ENCODE data around the gene RPL37A.

The RPL37A gene

DNA sequence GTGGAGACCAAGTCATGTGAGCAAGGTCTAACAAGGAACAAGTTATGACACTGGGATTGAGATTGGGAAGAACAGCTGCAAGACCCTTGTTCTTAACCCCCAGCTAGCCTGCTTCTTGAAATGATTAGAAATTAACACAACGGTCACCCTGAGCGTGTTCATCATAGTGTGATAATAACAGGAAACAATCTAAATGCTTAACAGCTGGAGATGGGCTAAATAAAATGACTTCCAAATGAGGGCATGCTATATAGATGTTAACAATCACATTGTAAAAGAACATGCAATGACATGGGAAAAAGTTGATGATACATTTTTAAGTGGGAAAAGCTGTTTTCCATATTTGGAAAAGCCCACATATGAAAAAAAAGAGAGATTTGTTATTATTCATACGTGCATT is 47.6 kb downstream of the RPL37A start:
- H3K27ac ChIP-seq (ENCODE audit: insufficient read depth, low read depth, low read length, poor library complexity, severe bottlenecking): no peak overlapping the region
- WGBS, 2 experiments: 94 to 97% methylated on average over 3 of the region's 3 CpGs
- H3K27me3 ChIP-seq (ENCODE audit: control insufficient read depth, insufficient read depth, low read length, poor library complexity, severe bottlenecking): no peaks in the 10 kb centered on the region
- peaks cover 11% of the 10 kb centered on the region for H3K4me1 ChIP-seq (ENCODE audit: control insufficient read depth, insufficient read depth, low read length)
- no peaks in the 10 kb centered on the region for H3K9me3 ChIP-seq (ENCODE audit: control insufficient read depth, low read length)
- no peaks in the 10 kb centered on the region for H3K36me3 ChIP-seq (ENCODE audit: control insufficient read depth, insufficient read depth, low read length)
- H3K4me3 ChIP-seq (ENCODE audit: insufficient read depth, low read depth, low read length): no peak overlapping the region

- no peaks in the 10 kb centered on the region for H3K36me3 ChIP-seq (ENCODE audit: control insufficient read depth, insufficient read depth, low read length)
- no peaks in the 10 kb centered on the region for H3K27me3 ChIP-seq (ENCODE audit: control insufficient read depth, insufficient read depth, low read length, poor library complexity, severe bottlenecking)
- no peak overlapping the region for H3K27ac ChIP-seq (ENCODE audit: insufficient read depth, low read depth, low read length, poor library complexity, severe bottlenecking)
- peaks cover 11% of the 10 kb centered on the region for H3K4me1 ChIP-seq (ENCODE audit: control insufficient read depth, insufficient read depth, low read length)
- no peak overlapping the region for H3K4me3 ChIP-seq (ENCODE audit: insufficient read depth, low read depth, low read length)
- no peaks in the 10 kb centered on the region for H3K9me3 ChIP-seq (ENCODE audit: control insufficient read depth, low read length)
- WGBS, 2 experiments: 91 to 93% methylated on average over 7 of the region's 7 CpGs
Measured at GRCh38 chr2:216546641-216547403, 48.2 kb downstream of the RPL37A start.

- Histone ChIP-seq H3K9me3 (ENCODE audit: control insufficient read depth, low read length) (no peaks in the 10 kb centered on the region), H3K4me1 (ENCODE audit: control insufficient read depth, insufficient read depth, low read length) (peaks cover 18% of the 10 kb centered on the region), H3K36me3 (ENCODE audit: control insufficient read depth, insufficient read depth, low read length) (no peaks in the 10 kb centered on the region), H3K27me3 (ENCODE audit: control insufficient read depth, insufficient read depth, low read length, poor library complexity, severe bottlenecking) (no peaks in the 10 kb centered on the region), H3K4me3 (ENCODE audit: insufficient read depth, low read depth, low read length) (no peak overlapping the region), H3K27ac (ENCODE audit: insufficient read depth, low read depth, low read length, poor library complexity, severe bottlenecking) (no peak overlapping the region)
- 91 to 96% methylated on average over 5 of the region's 5 CpGs for WGBS, 2 experiments
Measured at GRCh38 chr2:216548901-216549331, 50.3 kb downstream of the RPL37A start.

GRCh38 chr2:216549926-216550690 is 51.5 kb downstream of the RPL37A start:
- H3K27me3 ChIP-seq (ENCODE audit: control insufficient read depth, insufficient read depth, low read length, poor library complexity, severe bottlenecking): no peaks in the 10 kb centered on the region
- 57 to 65% methylated on average over 9 to 10 of the region's 10 CpGs for WGBS, 2 experiments
- H3K9me3 ChIP-seq (ENCODE audit: control insufficient read depth, low read length): no peaks in the 10 kb centered on the region
- peaks cover 19% of the 10 kb centered on the region for H3K4me1 ChIP-seq (ENCODE audit: control insufficient read depth, insufficient read depth, low read length)
- no peak overlapping the region for H3K27ac ChIP-seq (ENCODE audit: insufficient read depth, low read depth, low read length, poor library complexity, severe bottlenecking)
- H3K36me3 ChIP-seq (ENCODE audit: control insufficient read depth, insufficient read depth, low read length): no peaks in the 10 kb centered on the region
- H3K4me3 ChIP-seq (ENCODE audit: insufficient read depth, low read depth, low read length): no peak overlapping the region

DNA sequence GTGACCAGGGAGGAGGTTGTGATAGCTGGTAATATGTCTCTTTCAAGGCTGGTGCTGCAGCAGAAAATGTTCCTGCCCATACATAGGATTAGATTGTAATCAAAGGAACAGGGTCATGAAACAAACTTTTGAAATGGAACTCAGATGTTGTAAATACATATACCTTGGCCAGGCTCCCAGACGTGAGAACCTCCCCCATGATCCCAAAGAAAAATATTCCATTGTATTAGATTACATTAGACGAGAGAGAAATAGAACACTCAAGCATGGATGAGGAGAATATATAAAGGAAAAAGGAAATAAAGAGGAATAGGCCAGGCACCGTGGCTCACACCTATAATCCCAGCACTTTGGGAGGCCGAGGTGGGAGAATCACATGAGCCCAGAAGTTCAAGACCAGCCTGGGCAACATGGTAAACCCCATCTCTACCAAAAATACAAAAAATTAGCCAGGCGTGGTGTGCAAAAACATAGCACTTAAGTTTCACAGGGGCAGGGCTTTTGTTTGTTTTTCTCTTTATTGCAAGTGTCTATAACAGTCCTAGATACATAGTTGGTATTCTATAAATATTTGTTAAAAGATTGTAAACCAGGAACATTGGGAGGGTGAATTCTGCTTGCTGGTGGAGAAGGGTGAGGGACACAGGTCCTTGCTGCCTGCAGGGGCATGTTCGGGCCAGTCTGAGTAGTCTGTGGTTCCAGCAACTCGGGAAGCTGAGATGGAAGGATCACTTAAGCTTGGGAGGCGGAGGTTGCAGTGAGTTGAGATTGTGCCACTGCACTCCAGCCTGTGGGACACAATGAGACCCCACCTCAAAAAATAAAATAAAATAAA is 52.8 kb downstream of the RPL37A start:
- Histone ChIP-seq H3K27me3 (ENCODE audit: control insufficient read depth, insufficient read depth, low read length, poor library complexity, severe bottlenecking) (no peaks in the 10 kb centered on the region), H3K4me1 (ENCODE audit: control insufficient read depth, insufficient read depth, low read length) (peaks cover 19% of the 10 kb centered on the region), H3K36me3 (ENCODE audit: control insufficient read depth, insufficient read depth, low read length) (no peaks in the 10 kb centered on the region), H3K9me3 (ENCODE audit: control insufficient read depth, low read length) (no peaks in the 10 kb centered on the region), H3K27ac (ENCODE audit: insufficient read depth, low read depth, low read length, poor library complexity, severe bottlenecking) (no peak overlapping the region), H3K4me3 (ENCODE audit: insufficient read depth, low read depth, low read length) (no peak overlapping the region)
- 90 to 92% methylated on average over 7 to 8 of the region's 8 CpGs for WGBS, 2 experiments

DNA sequence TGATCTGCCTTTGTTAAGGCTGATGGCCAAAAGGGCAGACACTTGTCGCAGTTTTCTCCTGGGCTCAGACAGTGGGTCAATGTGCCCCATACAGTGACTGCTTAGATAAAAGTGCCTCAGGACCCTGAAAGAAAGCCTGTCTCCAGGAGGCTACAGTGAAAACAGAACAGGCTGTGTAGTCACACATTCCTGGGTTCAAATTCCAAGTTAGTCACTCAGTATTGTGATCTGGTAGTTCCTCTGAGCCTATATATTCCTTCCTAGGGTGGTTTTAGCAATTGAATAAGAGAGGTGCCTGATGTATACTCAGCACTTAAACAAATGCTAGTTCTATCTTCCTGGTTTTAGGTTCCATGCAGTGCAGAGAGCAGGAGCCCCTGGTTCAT is 54.4 kb downstream of the RPL37A start:
- Histone ChIP-seq H3K27ac (ENCODE audit: insufficient read depth, low read depth, low read length, poor library complexity, severe bottlenecking) (no peak overlapping the region), H3K4me3 (ENCODE audit: insufficient read depth, low read depth, low read length) (no peak overlapping the region), H3K27me3 (ENCODE audit: control insufficient read depth, insufficient read depth, low read length, poor library complexity, severe bottlenecking) (no peaks in the 10 kb centered on the region), H3K36me3 (ENCODE audit: control insufficient read depth, insufficient read depth, low read length) (no peaks in the 10 kb centered on the region), H3K4me1 (ENCODE audit: control insufficient read depth, insufficient read depth, low read length) (peaks cover 34% of the 10 kb centered on the region), H3K9me3 (ENCODE audit: control insufficient read depth, low read length) (no peaks in the 10 kb centered on the region)
- WGBS, 2 experiments: 17 to 30% methylated on average over 1 of the region's 1 CpG

All from ectodermal cell (in vitro differentiated cells).